Omental fat pad (tissue), 4 donors: ENCODE results near the gene RIPK4. TPM values are rescaled to one million over a fixed set of nuclear protein-coding genes. Genes with fewer than 3 reads are reported as not detected.
"Not testable (repeated sequence)": the region's sequence is repeated elsewhere in the genome, so short reads cannot be mapped to it uniquely, and the experiment has no call there.

Source experiments
- ATAC-seq: fragments of 150-250 bp; one replicate; pipeline ENCODE4 v1.9.1; 2016; ENCODE audit warnings: mild to moderate bottlenecking, moderate library complexity; ENCODE audit not compliant: low FRiP score
- DNase-seq: peaks from one replicate; pipeline ENCODE4 v3.0.0-alpha.2; 2019; ENCODE audit warnings: low spot score
- total RNA-seq, 4 donors: library from RNA; depleted of rRNA; stranded (reverse); fragments of >200 nt; gene quantifications; one replicate each; pipeline ENCODE4 v1.1.0, GENCODE V29; 2016
- TF ChIP-seq, protein P1 (sequence below), 3 donors: fragments of 450-650 bp; IDR thresholded peaks; one replicate each; pipeline ENCODE4 v1.5.1; 2016 to 2017; ENCODE audit warnings: antibody characterized with exemption in 3 of 3, mild to moderate bottlenecking in 3 of 3, moderate library complexity in 2 of 3

Gene RIPK4
- total RNA-seq, 4 donors from 2014 or later: 2.5 to 17.7 (median 4.9) TPM; not detected in 1

DNA sequence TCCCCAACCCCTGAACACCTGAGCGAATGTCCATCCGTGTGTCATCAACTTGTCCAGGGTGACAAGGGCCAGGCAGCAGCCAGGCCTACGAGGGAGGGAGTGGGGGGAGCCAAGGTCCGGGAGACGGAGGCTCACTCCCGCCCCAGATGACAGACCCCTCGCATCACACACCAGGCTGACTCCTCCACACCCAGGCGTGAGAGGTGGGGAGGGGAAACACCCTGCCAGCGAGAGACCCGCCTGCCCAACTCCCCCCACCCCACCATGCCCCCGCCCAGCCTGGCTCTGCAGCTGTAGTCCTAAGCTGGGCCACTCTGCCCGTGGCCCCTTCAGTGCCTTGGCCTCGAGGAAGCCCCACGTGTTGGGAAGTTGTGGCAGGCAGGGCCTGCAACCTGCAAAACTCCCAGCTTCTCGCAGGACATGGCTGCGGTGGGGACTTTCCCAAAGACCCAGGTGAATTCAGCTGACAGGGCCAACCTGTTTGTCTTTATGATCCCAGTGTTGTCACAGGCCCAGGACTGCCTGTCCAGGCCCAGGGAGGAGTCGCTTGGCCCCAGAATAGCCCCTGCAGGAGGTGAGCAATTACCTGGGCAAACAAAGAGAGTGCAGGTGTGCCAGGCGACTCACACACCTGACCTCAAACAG is 62.9 kb downstream of the RIPK4 start:
- ATAC-seq (no peak), DNase-seq (no peak)
- TF ChIP-seq, protein P1, sequence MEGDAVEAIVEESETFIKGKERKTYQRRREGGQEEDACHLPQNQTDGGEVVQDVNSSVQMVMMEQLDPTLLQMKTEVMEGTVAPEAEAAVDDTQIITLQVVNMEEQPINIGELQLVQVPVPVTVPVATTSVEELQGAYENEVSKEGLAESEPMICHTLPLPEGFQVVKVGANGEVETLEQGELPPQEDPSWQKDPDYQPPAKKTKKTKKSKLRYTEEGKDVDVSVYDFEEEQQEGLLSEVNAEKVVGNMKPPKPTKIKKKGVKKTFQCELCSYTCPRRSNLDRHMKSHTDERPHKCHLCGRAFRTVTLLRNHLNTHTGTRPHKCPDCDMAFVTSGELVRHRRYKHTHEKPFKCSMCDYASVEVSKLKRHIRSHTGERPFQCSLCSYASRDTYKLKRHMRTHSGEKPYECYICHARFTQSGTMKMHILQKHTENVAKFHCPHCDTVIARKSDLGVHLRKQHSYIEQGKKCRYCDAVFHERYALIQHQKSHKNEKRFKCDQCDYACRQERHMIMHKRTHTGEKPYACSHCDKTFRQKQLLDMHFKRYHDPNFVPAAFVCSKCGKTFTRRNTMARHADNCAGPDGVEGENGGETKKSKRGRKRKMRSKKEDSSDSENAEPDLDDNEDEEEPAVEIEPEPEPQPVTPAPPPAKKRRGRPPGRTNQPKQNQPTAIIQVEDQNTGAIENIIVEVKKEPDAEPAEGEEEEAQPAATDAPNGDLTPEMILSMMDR (IDR thresholded peaks at IDR 0.05): no peak

DNA sequence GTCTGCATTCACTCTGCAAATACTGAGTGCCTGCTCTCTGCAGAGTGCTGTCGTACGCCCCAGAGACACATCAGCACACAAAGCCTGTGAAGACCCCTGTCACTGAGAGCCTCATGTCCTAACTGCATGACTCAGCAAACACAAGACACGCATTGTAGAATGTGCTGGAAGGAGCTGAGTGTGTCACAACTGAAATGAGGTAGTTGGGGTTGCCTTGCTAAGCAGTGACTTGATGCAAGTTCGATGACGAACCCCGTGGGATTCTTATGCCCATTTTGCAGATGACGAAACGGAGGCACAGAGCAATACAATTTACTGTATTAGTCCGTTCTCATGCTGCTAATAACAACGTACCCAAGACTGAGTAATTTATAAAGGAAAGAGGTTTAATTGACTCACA is 65.1 kb downstream of the RIPK4 start:
- ATAC-seq: no peak
- DNase-seq: no peak
- TF ChIP-seq, protein P1 (IDR thresholded peaks at IDR 0.05): no peak

DNA sequence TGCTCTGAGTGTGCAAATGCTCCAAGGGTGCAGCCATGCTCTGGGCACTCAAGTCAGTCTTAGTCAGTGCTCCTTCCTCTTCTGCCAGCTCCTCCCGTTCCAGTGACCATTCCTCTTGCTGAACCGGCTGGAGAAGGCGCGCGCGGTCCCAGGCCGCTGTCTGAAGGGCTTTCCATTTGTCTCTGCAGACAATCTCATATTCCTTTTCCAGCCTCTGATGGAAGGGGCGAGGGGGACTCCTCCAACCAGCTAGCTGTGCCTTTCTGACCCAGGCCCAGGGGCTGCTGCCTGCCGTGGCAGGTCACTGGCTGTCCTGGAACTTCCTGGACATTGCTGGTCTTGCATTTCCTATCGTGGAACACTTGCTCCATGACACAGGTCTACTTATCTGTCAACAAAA is 67.5 kb downstream of the RIPK4 start:
- ATAC-seq: no peak
- no peak for DNase-seq
- TF ChIP-seq, protein P1 (IDR thresholded peaks at IDR 0.05): no peak

DNA sequence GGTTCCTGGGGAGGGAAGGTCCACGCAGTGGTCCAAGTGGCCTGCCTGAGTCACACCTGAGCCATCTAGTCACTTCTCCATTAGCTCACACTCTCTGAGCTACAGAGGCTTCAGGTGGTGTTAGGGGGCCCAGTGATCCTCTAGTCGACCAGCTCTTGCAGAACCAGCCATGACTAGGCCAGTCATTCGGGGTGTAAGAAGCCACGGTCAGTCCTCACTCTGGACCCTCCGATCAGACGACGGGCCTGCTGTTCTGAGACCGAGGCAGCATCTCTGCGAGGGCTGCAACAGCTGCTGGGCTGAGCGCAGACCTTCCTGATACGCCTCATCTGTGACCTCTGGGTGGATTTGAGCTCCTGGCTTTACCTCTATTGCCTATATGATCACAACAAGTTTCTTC is 68.8 kb downstream of the RIPK4 start:
- ATAC-seq: no peak
- no peak for DNase-seq
- TF ChIP-seq, protein P1 (IDR thresholded peaks at IDR 0.05): no peak

DNA sequence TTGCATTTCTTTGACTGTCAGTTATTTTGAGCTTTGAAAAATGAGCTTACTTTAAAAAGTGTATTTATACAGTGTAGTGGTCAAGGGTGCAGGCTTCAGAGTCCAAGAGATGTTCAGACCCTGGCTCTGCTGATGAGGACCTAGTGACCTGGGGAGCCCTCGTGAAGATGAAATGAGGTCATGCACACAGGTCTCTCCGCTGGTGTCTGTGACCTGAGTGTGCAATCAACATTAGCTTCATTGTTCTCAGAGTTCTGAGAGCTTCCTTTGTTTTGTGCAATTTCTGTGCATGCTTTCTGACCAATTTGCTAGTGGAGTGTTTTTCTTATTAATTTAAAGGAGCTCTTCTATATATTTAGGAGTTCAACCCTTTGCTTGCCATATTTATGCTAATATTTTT is 71.3 kb downstream of the RIPK4 start:
- DNase-seq (no peak), ATAC-seq (no peak)
- TF ChIP-seq, protein P1 (IDR thresholded peaks at IDR 0.05): no peak

DNA sequence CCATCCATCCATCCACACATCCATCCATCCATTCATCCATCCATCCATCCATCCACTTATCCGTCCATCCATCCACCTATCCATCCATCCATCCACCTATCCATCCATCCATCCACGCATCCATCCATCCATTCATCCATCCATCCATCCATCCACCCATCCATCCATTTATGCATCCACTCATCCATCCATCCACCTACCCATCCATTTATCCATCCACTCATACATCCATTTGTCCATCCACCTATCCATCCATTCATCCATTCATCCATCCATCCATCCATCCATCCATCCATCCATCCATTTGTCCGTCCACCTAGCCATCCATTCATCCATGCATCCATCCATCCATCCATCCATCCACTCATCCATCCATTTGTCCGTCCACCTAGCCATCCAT is 72.8 kb downstream of the RIPK4 start:
- not testable (repeated sequence) for ATAC-seq, DNase-seq

DNA sequence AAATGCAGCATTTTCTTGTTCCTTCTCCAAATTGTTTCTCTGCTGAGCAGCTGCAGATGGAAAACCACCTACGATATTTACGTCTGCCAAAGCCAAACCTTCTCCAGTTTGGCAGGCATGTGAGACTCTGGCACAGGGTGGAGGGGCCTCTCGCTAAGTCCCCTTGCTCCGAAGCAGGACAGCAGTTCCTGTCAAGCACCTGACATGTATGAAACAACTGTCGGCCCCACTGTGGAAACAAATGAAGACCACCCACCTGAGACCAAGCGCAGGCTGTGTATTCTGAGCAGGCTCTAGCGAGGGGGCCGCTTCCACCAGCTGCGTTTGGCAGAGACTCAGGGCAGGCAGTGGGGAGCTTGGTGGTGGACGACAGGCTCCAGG is 74.7 kb downstream of the RIPK4 start:
- DNase-seq (no peak), ATAC-seq (no peak)

More for the DNA sequence above, 74.7 kb downstream of the RIPK4 start:
- TF ChIP-seq, protein P1 (IDR thresholded peaks at IDR 0.05): no peak
